H1 (cell line): ENCODE measurements around the gene NDUFB10. TPM values are rescaled to one million over a fixed set of nuclear protein-coding genes. Genes with fewer than 3 reads are reported as not detected.
A peak's percentile ranks its signal among the peaks of the same experiment; 100 is the strongest.

Experiments
- CTCF ChIA-PET: fragments of 300-600 bp; sonication (Branson Sonifier 250); formaldehyde crosslinking; loops from one replicate; lab custom pipeline; 2021; ENCODE audit not compliant: partially characterized antibody; lab: Charles Lee
- POLR2A ChIA-PET: fragments of 300-600 bp; sonication (Branson Sonifier 250); formaldehyde crosslinking; loops from one replicate; lab custom pipeline; 2021; ENCODE audit warnings: inconsistent platforms; ENCODE audit not compliant: partially characterized antibody; lab: Charles Lee
- DNase-seq, 2 experiments: peaks; one replicate each; pipeline versions ENCODE4 v3.0.0 to v3.0.0-alpha.2; 2010 to 2022; ENCODE audit warnings: low spot score in 2 of 2, low read depth in 1 of 2, mixed read lengths in 1 of 2
- FAIRE-seq: peaks from 2 replicates; lab custom pipeline; 2011; peaks lifted over from hg19 to GRCh38; lab: Jason Lieb, UNC
- H2AFZ ChIP-seq: 2 replicates; pipeline ENCODE4 v1.8.1; 2012; ENCODE audit warnings: low read length, inconsistent platforms
- H2AK5ac ChIP-seq: 2 replicates; pipeline ENCODE4 v1.6.1; 2013; ENCODE audit warnings: low read depth, low read length
- H2BK120ac ChIP-seq: replicated peaks from 2 replicates; pipeline ENCODE3; 2013; ENCODE audit warnings: low read depth, low read length, inconsistent platforms
- H2BK12ac ChIP-seq: 2 replicates; pipeline ENCODE4 v1.6.1; 2013; ENCODE audit warnings: low read depth, low read length
- H2BK15ac ChIP-seq: 2 replicates; pipeline ENCODE4 v1.6.1; 2013; ENCODE audit warnings: low read length
- H2BK20ac ChIP-seq: 2 replicates; pipeline ENCODE4 v1.6.1; 2013; ENCODE audit warnings: low read length
- H2BK5ac ChIP-seq: 2 replicates; pipeline ENCODE4 v1.6.1; 2013; ENCODE audit warnings: low read depth, low read length
- H3K14ac ChIP-seq: 2 replicates; pipeline ENCODE4 v1.6.1; 2013; ENCODE audit warnings: inconsistent platforms; ENCODE audit not compliant: insufficient read length
- H3K18ac ChIP-seq: 2 replicates; pipeline ENCODE4 v1.6.1; 2013; ENCODE audit warnings: low read length; ENCODE audit errors: extremely low read depth
- H3K23ac ChIP-seq: 2 replicates; pipeline ENCODE4 v1.6.1; 2013; ENCODE audit warnings: inconsistent platforms; ENCODE audit not compliant: insufficient read length
- H3K23me2 ChIP-seq: 2 replicates; pipeline ENCODE4 v1.6.1; 2013; ENCODE audit warnings: low read depth, low read length
- H3K27ac ChIP-seq: 2 replicates; pipeline ENCODE4 v1.6.1; 2011; ENCODE audit warnings: low read depth, low read length, inconsistent platforms
- H3K27me3 ChIP-seq, 4 experiments: replicated peaks in 1 of 4; 1 replicate in 1 of 4; 2 replicates in 3 of 4; pipeline versions ENCODE4 v1.6.1 to v1.8.1; 2011 to 2013; ENCODE audit warnings: low read length in 3 of 4, mild to moderate bottlenecking in 3 of 4, inconsistent platforms in 2 of 4, mixed read lengths in 2 of 4, moderate library complexity in 1 of 4; ENCODE audit not compliant: control insufficient read depth in 3 of 4, insufficient read depth in 3 of 4; ENCODE audit errors: extremely low read depth in 1 of 4
- H3K36me3 ChIP-seq, 4 experiments: 2 replicates each; pipeline versions ENCODE4 v1.6.1 to v1.8.1; 2011 to 2013; ENCODE audit warnings: mild to moderate bottlenecking in 4 of 4, low read length in 3 of 4, moderate library complexity in 2 of 4, control low read depth in 1 of 4, inconsistent platforms in 1 of 4; ENCODE audit not compliant: insufficient read depth in 4 of 4, control insufficient read depth in 2 of 4
- H3K4ac ChIP-seq: replicated peaks from 2 replicates; pipeline ENCODE3; 2013; ENCODE audit warnings: low read length, low read depth, mixed read lengths, inconsistent platforms; ENCODE audit not compliant: insufficient read length
- H3K4me1 ChIP-seq, 4 experiments: replicated peaks in 1 of 4; 1 replicate in 1 of 4; 2 replicates in 3 of 4; pipeline versions ENCODE4 v1.6.1 to v1.8.1; 2011 to 2013; ENCODE audit warnings: low read length in 3 of 4, inconsistent platforms in 2 of 4, mixed read lengths in 1 of 4; ENCODE audit not compliant: insufficient read depth in 4 of 4, control insufficient read depth in 3 of 4
- H3K4me2 ChIP-seq, 2 experiments: 2 replicates each; pipeline versions ENCODE4 v1.6.1 to v1.8.1; 2011 to 2013; ENCODE audit warnings: low read depth in 2 of 2, low read length in 2 of 2, control low read depth in 1 of 2, inconsistent platforms in 1 of 2, mild to moderate bottlenecking in 1 of 2; ENCODE audit not compliant: insufficient read depth in 1 of 2
- H3K4me3 ChIP-seq, 4 experiments: fragments of 200-600, 300-600 bp in 1 of 4; sonication (generic), shearing (Covaris generic), sonication (Bioruptor Twin) in 1 of 4; 2 replicates each; pipeline versions ENCODE4 v1.5.1 to v1.8.1; 2011 to 2016; ENCODE audit warnings: low read length in 4 of 4, low read depth in 3 of 4, control low read depth in 2 of 4, inconsistent platforms in 2 of 4, mild to moderate bottlenecking in 2 of 4, mixed read lengths in 1 of 4, moderate library complexity in 1 of 4; ENCODE audit not compliant: insufficient read depth in 2 of 4; ENCODE audit errors: extremely low read depth in 1 of 4
- H3K56ac ChIP-seq: replicated peaks from 2 replicates; pipeline ENCODE3; 2013; ENCODE audit warnings: low read depth, mild to moderate bottlenecking, mixed read lengths, low read length, inconsistent platforms; ENCODE audit not compliant: insufficient read length
- H3K79me1 ChIP-seq: 2 replicates; pipeline ENCODE4 v1.6.1; 2013; ENCODE audit warnings: low read depth, low read length, control low read depth
- H3K79me2 ChIP-seq, 2 experiments: 2 replicates each; pipeline versions ENCODE4 v1.6.1 to v1.8.1; 2012 to 2013; ENCODE audit warnings: low read length in 2 of 2, mild to moderate bottlenecking in 2 of 2, inconsistent platforms in 1 of 2; ENCODE audit not compliant: insufficient read depth in 2 of 2, control insufficient read depth in 1 of 2
- H3K9ac ChIP-seq, 4 experiments: replicated peaks in 1 of 4; 1 replicate in 1 of 4; 2 replicates in 3 of 4; pipeline versions ENCODE4 v1.6.1 to v1.8.1; 2011 to 2013; ENCODE audit warnings: low read depth in 3 of 4, low read length in 3 of 4, control low read depth in 2 of 4, mild to moderate bottlenecking in 2 of 4, moderate library complexity in 2 of 4, inconsistent platforms in 1 of 4; ENCODE audit errors: extremely low read depth in 1 of 4
- H3K9me3 ChIP-seq, 2 experiments: 2 replicates each; pipeline versions ENCODE4 v1.6.1 to v1.8.1; 2012 to 2013; ENCODE audit warnings: mild to moderate bottlenecking in 2 of 2, moderate library complexity in 2 of 2, control low read depth in 1 of 2, inconsistent platforms in 1 of 2, low read depth in 1 of 2, low read length in 1 of 2, mixed read lengths in 1 of 2; ENCODE audit not compliant: insufficient read depth in 2 of 2
- H4K20me1 ChIP-seq, 2 experiments: replicated peaks in 1 of 2; 2 replicates each; pipeline versions ENCODE3 to v1.8.1; 2011 to 2013; ENCODE audit warnings: inconsistent platforms in 2 of 2, low read length in 2 of 2, mild to moderate bottlenecking in 1 of 2; ENCODE audit not compliant: insufficient read depth in 2 of 2, control insufficient read depth in 1 of 2
- H4K5ac ChIP-seq: 2 replicates; pipeline ENCODE4 v1.6.1; 2013; ENCODE audit warnings: low read length, low read depth, mixed read lengths, inconsistent platforms; ENCODE audit not compliant: insufficient read length
- H4K8ac ChIP-seq: 2 replicates; pipeline ENCODE4 v1.8.0; 2013; ENCODE audit warnings: mild to moderate bottlenecking, moderate library complexity, low read length, inconsistent platforms; ENCODE audit not compliant: insufficient read depth; ENCODE audit errors: extremely low read depth
- H4K91ac ChIP-seq: replicated peaks from 2 replicates; pipeline ENCODE3; 2013; ENCODE audit warnings: low read length, mixed read lengths, inconsistent platforms; ENCODE audit not compliant: insufficient read length
- CBX5 ChIP-seq: fragments of 300-800, 300-1000 bp; sonication (generic); IDR thresholded peaks from 2 replicates; pipeline ENCODE4 v1.7.1; 2016; ENCODE audit warnings: antibody characterized with exemption, low read length, low read depth
- SP4 ChIP-seq: IDR thresholded peaks from 2 replicates; pipeline ENCODE4 v1.6.1; 2012; ENCODE audit warnings: low read length, inconsistent platforms
- WGBS, 2 experiments: shearing (Covaris generic) in 1 of 2; methylation state at CpG; one replicate each; pipeline versions ENCODE4 v1.1.6 to v1.1.7; 2013 to 2015; ENCODE audit warnings: low lambda C conversion rate in 2 of 2, mixed read lengths in 2 of 2, inconsistent platforms in 1 of 2, low coverage in 1 of 2, missing lambda C conversion rate in 1 of 2; ENCODE audit not compliant: insufficient replicate concordance in 2 of 2, insufficient coverage in 1 of 2, insufficient read length in 1 of 2; ENCODE audit errors: extremely low coverage in 1 of 2, missing lambda C conversion rate in 1 of 2; 5-methylcytosine and 5-hydroxymethylcytosine counted together
- polyA plus RNA-seq, 7 experiments: library from polyadenylated mRNA; depleted of rRNA in 3 of 7; stranded (reverse) in 5 of 7; unstranded in 2 of 7; fragments of >200 nt in 5 of 7; fragments of 200-250 nt in 2 of 7; gene quantifications; 1 replicate in 5 of 7; 2 replicates in 1 of 7; 4 replicates in 1 of 7; pipeline versions ENCODE4 v1.2.1 to v1.2.3, GENCODE V29; 2011 to 2013; ENCODE audit warnings: missing spikeins in 2 of 7, mixed read lengths in 2 of 7
- total RNA-seq: library from RNA; stranded (reverse); fragmentation: NEBNext Ultra II Directional; extraction: Animal tissue kit (Norgen Biotek cat#: 25700); gene quantifications from 2 replicates; pipeline ENCODE4 v1.2.1, GENCODE V29; 2021
- TF ChIP-seq, protein P1 (sequence below): IDR thresholded peaks from 2 replicates; pipeline ENCODE4 v1.6.1; 2012; ENCODE audit warnings: low read length, inconsistent platforms

Gene NDUFB10
- total and polyA plus RNA-seq, 2 of the 8 experiments (the other 6 are each of a cell fraction or from before 2014, with no cell fraction given) = 183 to 194 TPM

GRCh38 chr16:1981398-1981836 is 22.1 kb downstream of the NDUFB10 start, which contains the start of gene NOXO1:
NOXO1 (minus strand) TSS chr16:1981469; CDS start chr16:1981179, 290 bp downstream.
- WGBS, 2 experiments = 57% methylated on average over 4 of the region's 6 CpGs; no CpG with 5 or more reads in 1 of the 2 experiments
- H3K23me2 ChIP-seq = peaks cover 26% of the 10 kb centered on the region
- H3K4me3 ChIP-seq = peak within 1 kb of the TSS in 3 of 4 experiments; percentile 31 to 61 (median 38); a peak in 6 of 8 replicates
- H3K18ac ChIP-seq = peak within 1 kb of the TSS; percentile 32
- H3K79me2 ChIP-seq = peaks cover 0 to 9% of the 10 kb centered on the region in 2 experiments; a peak in 1 of 4 replicates
- H3K4me2 ChIP-seq = peak within 1 kb of the TSS; percentile 87 to 91
- H3K9ac ChIP-seq = no peak within 1 kb of the TSS
- no peak for FAIRE-seq
- no peak within 1 kb of the TSS for H4K5ac ChIP-seq
- TF ChIP-seq SP4 (no peak), CBX5 (no peak)
- TF ChIP-seq, protein P1, sequence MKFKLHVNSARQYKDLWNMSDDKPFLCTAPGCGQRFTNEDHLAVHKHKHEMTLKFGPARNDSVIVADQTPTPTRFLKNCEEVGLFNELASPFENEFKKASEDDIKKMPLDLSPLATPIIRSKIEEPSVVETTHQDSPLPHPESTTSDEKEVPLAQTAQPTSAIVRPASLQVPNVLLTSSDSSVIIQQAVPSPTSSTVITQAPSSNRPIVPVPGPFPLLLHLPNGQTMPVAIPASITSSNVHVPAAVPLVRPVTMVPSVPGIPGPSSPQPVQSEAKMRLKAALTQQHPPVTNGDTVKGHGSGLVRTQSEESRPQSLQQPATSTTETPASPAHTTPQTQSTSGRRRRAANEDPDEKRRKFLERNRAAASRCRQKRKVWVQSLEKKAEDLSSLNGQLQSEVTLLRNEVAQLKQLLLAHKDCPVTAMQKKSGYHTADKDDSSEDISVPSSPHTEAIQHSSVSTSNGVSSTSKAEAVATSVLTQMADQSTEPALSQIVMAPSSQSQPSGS = 0 out of 2 replicates have a peak, but pooled peaks have one; percentile 31
- CTCF ChIA-PET = interaction anchor here (0.6 to 3.1 kb wide), 7 partner anchors 9 to 198 kb away, joined by 3 to 8 read pairs (median 4); no protein-coding TSS in a partner anchor
- peaks cover 8 to 40% (median 39%) of the 10 kb centered on the region in 4 experiments; a peak in 6 of 7 replicates for H3K27me3 ChIP-seq
- H3K56ac ChIP-seq = no peak within 1 kb of the TSS
- H2BK12ac ChIP-seq = no peak within 1 kb of the TSS
- no peaks in the 10 kb centered on the region for H3K79me1 ChIP-seq
- POLR2A ChIA-PET = interaction anchor here (0.8 to 28.2 kb wide), 10 partner anchors 9 to 199 kb away, joined by 3 to 736 read pairs (median 4); partner anchors contain the start of genes NDUFB10, NUBP2, RNF151 and RPS2
- H4K91ac ChIP-seq = no peak within 1 kb of the TSS
- DNase-seq = peak in 1 of 2 experiments; percentile 49
- no peak within 1 kb of the TSS for H3K27ac ChIP-seq
- no peak within 1 kb of the TSS for H2AK5ac ChIP-seq
- peaks cover 2 to 19% (median 10%) of the 10 kb centered on the region in 4 experiments; a peak in 5 of 8 replicates for H3K36me3 ChIP-seq
- peaks cover 0 to 12% of the 10 kb centered on the region in 2 experiments for H4K20me1 ChIP-seq
- H2BK5ac ChIP-seq = no peak within 1 kb of the TSS
- no peak within 1 kb of the TSS for H3K4ac ChIP-seq
- H2BK120ac ChIP-seq = no peak within 1 kb of the TSS
- H3K9me3 ChIP-seq = no peaks in the 10 kb centered on the region
- no peak within 1 kb of the TSS for H3K23ac ChIP-seq
- no peak within 1 kb of the TSS for H2BK20ac ChIP-seq
- no peak within 1 kb of the TSS for H2AFZ ChIP-seq
- peak within 1 kb of the TSS; percentile 61; the same call in 1 of the 2 replicates for H2BK15ac ChIP-seq
- H3K4me1 ChIP-seq = peaks cover 3 to 40% (median 27%) of the 10 kb centered on the region in 4 experiments
- no peak within 1 kb of the TSS for H3K14ac ChIP-seq
- H4K8ac ChIP-seq = peak within 1 kb of the TSS; percentile 12; the same call in 1 of the 2 replicates
